CD4-positive, alpha-beta T cell treated with Interleukin-6 at 100 ng/mL for 8 hours (primary cell): ENCODE data around the gene BTN2A1.
"Not testable (repeated sequence)": the region's sequence is repeated elsewhere in the genome, so short reads cannot be mapped to it uniquely, and the experiment has no call there.

Experiments used
- DNase-seq: peaks from one replicate; pipeline ENCODE4 v3.0.0-alpha.2; 2020; ENCODE audit warnings: mixed read lengths, low spot score

BTN2A1 gene

DNA sequence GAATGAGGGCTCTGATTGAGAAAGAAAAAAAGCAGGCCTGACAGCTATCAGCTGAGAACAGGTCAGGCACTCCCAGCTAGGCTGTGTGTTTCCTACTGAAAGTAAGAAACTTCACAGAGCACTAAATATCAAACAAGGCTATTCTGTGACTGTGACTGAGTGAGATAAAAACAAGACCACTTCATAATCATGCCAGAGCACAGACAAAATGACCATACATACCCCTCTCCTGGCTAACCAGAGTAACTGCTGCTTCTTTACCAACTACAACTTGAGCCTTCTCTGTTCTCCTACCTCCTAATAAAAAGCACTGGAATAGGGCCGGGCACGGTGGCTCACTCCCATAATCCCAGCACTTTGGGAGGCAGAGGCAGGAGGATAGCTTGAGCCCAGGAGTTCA, 35.5 kb downstream of the BTN2A1 start:
- DNase-seq, result peak; percentile 12

DNA sequence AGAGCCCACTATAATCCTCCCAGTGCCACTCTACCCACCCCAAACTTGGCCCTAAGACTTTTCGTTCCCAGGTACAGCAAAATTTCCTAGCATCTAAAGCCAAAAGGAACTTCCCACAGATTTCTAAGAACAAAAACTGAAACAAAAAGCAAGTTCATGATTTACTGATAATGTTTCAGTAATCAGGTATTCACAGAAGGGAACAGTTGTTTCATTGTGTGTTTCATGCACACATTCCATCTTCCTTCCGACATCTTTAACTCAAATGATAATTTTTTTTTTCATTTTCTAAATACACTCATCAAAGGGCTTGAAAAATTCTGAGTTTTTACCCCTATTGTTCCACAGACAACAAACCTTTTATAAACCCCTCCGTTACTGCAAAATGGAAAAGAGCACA, 36.4 kb downstream of the BTN2A1 start:
- no peak for DNase-seq

DNA sequence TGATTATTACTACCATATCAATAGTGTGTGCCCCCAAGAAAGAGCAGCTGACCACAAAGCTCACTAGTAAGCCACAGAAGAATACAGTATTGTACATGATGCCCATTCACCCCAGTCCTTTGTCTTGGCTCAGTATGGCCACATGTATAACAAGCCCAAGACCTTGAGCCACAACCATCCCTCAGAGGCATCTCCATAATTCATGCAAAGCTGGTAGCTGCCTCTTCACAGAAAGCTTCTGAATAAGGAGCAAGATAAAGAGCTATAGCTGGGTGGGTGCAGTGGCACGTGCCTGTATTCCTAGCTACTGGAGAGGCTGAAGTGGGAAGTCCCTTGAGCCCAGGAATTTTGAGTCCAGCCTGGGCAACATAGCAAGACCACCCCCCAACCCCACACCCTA, 37.5 kb downstream of the BTN2A1 start:
- no peak for DNase-seq

DNA sequence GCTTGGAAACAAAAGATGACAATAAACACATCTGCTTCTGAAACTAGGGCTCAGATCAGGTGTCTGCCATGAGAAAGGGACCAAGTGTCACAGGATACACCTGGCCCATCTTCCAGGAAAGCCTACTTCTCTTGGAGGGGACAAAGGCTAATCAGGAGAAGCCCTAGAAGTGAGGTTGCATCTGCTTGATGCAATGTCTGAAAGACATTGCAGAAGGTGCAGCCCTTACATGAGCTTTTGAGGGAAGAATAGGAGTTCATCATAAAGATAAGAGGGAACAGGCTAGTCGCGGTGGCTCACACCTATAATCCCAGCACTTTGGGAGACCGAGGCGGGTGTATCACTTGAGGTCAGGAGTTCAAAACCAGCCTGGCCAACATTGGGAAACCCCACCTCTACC, 39.9 kb downstream of the BTN2A1 start:
- DNase-seq, result no peak

DNA sequence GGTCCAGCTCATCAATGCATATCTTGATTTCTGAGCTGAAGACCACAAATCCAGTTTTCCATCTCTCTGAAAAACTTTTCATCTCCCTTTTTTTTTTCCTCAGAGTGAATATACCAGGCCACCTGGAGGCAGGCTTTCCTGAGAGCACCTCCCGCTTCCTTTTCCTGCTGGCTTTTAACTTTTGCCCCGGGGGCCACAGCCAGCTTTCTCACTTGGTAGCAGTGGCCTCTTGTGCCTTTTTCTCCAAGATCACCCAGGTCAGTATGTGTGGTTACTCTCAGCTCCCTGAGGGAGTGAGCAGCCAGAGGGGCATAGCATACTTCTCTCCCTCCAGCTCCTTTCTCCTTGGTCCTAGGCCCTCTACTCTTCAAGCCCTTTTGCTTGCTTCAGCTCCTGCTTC, 42.3 kb downstream of the BTN2A1 start, which contains the start of gene BTN1A1:
Gene BTN1A1 (plus strand): TSS at position 202 of the 400 bp plus-strand sequence. CDS start 984 bp downstream, outside the sequence.
- no peak for DNase-seq

DNA sequence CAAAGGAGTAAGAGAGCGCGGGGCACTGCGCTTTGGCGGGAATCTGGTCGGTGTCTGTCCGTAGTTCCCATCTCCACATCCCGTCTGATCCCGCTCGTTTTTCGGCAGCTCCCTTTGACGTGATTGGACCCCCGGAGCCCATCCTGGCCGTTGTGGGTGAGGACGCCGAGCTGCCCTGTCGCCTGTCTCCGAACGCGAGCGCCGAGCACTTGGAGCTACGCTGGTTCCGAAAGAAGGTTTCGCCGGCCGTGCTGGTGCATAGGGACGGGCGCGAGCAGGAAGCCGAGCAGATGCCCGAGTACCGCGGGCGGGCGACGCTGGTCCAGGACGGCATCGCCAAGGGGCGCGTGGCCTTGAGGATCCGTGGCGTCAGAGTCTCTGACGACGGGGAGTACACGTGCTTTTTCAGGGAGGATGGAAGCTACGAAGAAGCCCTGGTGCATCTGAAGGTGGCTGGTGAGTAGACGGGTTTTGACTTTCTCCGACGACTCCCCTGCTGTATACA, 43.8 kb downstream of the BTN2A1 start:
- DNase-seq, result peak; percentile 22

DNA sequence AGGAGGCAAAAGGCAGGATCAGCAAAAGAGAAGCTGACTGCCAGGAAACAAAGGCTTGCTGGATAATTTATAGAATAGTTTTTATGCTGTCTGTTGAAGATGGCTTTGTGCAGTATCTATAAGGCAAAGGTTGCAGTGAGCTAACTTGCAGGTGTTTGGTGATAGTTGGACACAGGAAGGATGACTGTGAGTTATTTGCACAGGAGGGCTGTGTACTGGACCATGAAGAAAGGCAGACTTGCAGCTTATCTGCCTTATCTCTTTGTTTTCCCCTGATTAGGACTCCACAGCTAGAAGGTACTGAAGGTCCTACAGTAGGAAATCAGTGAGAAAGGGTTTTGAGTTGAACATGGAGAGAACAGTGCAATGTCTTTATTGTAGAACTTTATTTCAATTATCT, 44.4 kb downstream of the BTN2A1 start:
- no peak for DNase-seq

DNA sequence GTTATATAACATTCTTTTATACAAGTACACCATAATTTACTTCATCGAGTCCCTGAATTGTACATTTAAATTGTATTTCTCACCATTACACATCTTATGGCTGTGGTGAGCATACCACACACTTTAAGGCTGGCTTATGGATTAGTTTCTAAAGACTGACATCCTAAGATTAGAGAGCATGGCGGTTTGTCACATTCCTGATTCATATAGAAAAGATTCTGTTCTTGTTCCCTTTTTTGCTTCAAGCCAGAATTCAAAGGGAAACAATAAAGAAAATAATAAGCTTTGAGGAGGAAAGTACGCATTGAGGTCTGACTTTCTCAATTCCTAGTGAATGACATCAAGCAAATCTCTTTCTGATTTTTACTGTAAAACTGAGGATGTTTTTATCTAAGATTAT, 44.9 kb downstream of the BTN2A1 start:
- DNase-seq, result no peak

DNA sequence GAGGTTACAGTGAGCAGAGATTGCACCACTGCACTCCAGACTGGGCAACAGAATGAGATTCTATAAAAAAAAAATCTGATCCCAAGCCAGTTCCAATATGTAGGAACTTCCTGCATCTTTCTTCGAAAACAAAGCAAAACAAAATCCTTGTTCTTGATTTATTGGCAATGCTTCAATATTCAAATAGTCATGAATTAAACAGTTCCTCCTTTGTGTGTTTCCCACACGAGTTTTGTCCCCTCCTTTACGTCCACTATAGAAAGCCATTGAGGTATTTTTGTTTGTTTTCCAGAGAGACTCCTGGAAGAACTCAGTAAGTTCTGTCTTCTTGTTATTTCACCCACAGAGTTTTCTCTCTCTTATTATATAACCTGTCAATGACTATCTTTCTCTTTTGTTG, 49.9 kb downstream of the BTN2A1 start:
- no peak for DNase-seq

DNA sequence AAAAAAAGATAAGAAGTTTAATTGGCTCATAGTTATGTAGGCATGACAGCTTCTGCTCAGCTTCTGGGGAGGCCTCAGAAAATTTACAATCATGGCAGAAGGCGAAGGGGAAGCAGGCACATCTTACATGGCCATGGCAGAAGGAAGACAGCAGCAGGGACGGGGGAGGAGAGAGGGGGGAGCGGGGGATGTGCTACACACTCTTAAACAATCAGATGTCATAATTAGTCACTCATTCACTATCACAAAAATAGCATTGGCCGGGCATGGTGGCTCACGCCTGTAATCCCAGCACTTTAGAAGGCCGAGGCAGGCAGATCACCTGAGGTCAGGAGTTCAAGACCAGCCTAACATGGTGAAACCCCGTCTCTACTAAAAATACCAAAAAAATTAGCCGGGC, 53.3 kb downstream of the BTN2A1 start:
- DNase-seq, result not testable (repeated sequence)

DNA sequence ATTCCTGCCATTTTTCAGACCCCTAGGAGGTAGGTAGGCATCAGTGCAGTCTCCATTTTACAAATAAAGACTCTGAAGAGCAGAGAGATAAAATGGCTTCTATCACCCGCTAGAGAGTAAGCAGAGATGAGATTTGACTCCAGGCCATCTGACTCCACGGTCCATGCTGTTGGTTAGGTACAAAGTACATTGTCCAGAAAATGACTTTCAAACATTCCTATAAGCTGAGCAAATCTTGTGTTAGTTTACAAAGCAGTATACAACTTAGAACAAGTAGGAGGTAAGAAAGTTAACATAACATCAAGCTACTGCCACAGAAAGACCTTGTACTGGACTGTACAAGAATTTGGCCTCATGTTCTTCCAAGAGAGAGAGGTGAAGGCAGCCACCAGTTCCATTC, 57.2 kb downstream of the BTN2A1 start:
- no peak for DNase-seq

DNA sequence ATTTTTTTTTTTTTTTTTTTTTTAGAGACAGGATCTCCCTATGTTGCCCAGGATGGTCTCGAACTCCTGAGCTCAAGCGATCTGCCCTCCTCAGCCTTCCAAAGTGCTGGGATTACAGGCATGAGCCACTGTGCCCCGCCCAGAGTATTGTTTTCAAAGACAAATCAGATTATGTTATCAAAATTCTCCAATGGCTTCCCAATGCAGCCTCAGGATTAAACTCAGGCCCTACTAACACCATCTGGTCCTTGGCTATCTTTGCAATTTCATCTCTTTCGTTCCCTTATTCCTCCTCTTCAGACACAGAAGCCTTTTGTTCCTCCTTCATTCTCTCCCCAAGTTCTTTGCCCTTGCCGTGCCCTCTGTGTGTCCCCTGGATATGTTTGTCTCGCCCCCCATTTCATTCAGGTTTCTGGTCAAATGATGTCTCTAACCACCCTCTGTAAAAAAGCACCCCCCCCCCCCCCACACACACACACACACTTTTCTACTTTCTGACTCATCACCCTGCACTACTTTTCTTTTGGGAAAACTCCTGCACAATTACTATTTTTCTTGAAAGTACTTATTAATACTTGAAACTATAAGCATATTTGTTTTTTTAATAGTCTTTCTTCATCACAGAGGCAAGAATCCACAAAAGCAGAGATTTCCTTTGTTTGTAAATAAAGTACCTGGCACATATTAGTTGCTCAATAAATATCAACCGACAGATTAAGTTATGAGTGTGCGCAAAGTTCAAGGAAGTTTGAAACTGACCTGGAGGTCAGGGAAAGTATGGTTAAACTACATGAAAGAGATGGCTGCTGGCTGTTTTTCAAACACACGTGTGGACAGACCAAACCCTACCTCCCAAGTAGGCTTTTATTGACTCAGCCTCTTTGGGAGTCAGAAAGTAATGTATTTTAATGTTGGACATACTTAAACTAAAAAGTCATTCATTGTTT, 59.0 kb downstream of the BTN2A1 start:
- DNase-seq, result no peak
